Measurements from ENCODE around the gene AMPD3.
"Not testable (repeated sequence)": the region's sequence is repeated elsewhere in the genome, so short reads cannot be mapped to it uniquely, and the experiment has no call there.

The AMPD3 gene

GRCh38 chr11:10454878-10455631, at the start of gene AMPD3:
TSS of gene AMPD3 (plus strand) at chr11:10455264. CDS start at chr11:10461520, 6,256 bp downstream.
- DNase-seq = no peak

- DNase-seq = peak; percentile 94 to 97
These were observed 49.0 kb upstream of the AMPD3 start for GRCh38 chr11:10405865-10406592.

GRCh38 chr11:10407055-10407454, 48.0 kb upstream of the AMPD3 start:
- no peak for DNase-seq

- DNase-seq = no peak
These were observed 47.0 kb upstream of the AMPD3 start for GRCh38 chr11:10407749-10408685.

- peak; percentile 22 to 40 for DNase-seq
These were observed 45.8 kb upstream of the AMPD3 start for GRCh38 chr11:10409207-10409661.

GRCh38 chr11:10410106-10410843, 44.8 kb upstream of the AMPD3 start:
- no peak for DNase-seq

- no peak for DNase-seq
These were observed 44.2 kb upstream of the AMPD3 start for GRCh38 chr11:10410844-10411200.

- no peak for DNase-seq
These were observed 42.8 kb upstream of the AMPD3 start for GRCh38 chr11:10412266-10412665.

GRCh38 chr11:10413268-10413667, 41.8 kb upstream of the AMPD3 start:
- peak; percentile 73 for DNase-seq

- peak; percentile 89 to 94 for DNase-seq
These were observed 40.9 kb upstream of the AMPD3 start for GRCh38 chr11:10414181-10414580.

- DNase-seq = peak; percentile 97 to 99
These were observed 40.4 kb upstream of the AMPD3 start for GRCh38 chr11:10414659-10415058.

GRCh38 chr11:10415817-10416392, 39.2 kb upstream of the AMPD3 start:
- DNase-seq = peak in 1 of 2 experiments; percentile 10

- DNase-seq = no peak
These were observed 36.7 kb upstream of the AMPD3 start for GRCh38 chr11:10418259-10418949.

GRCh38 chr11:10418950-10419310, 36.1 kb upstream of the AMPD3 start:
- DNase-seq = no peak

GRCh38 chr11:10426475-10426874, 28.6 kb upstream of the AMPD3 start:
- no peak for DNase-seq

- no peak for DNase-seq
These were observed 26.6 kb upstream of the AMPD3 start for GRCh38 chr11:10428453-10428852.

- DNase-seq = no peak
These were observed 25.5 kb upstream of the AMPD3 start for GRCh38 chr11:10429526-10429925.

GRCh38 chr11:10432493-10432892, 22.6 kb upstream of the AMPD3 start:
- DNase-seq = no peak

- no peak for DNase-seq
These were observed 22.1 kb upstream of the AMPD3 start for GRCh38 chr11:10432971-10433370.

GRCh38 chr11:10436224-10436623, 18.8 kb upstream of the AMPD3 start:
- DNase-seq = peak; percentile 97 to 98

- DNase-seq = not testable (repeated sequence)
These were observed 18.4 kb upstream of the AMPD3 start for GRCh38 chr11:10436683-10437082.
